ENCODE data around the gene TTC24.

GRCh38 chr1:156600733-156601121 lies 21.2 kb downstream of the TTC24 start:
- TF ChIP-seq EZH2 (IDR thresholded peaks at IDR 0.05; ENCODE audit: borderline replicate concordance) (no peak), CTCF (IDR thresholded peaks at IDR 0.05; ENCODE audit: poor library complexity) (no peak), EZH2phosphoT487 (IDR thresholded peaks at IDR 0.05; ENCODE audit: low read depth, severe bottlenecking, unreplicated experiment) (no peak)

Measured in hepatocyte (in vitro differentiated cells).